GM10266 (cell line): ENCODE measurements around the gene TP73.

Experiments used
- DNase-seq: peaks from one replicate; pipeline ENCODE4 v3.0.0; 2012; ENCODE audit errors: extremely low spot score
- CTCF ChIP-seq: IDR thresholded peaks from 2 replicates; pipeline ENCODE4 v1.5.1; 2012; ENCODE audit warnings: mild to moderate bottlenecking, low read depth; ENCODE audit not compliant: control insufficient read depth, insufficient read depth; ENCODE audit errors: missing control alignments

The TP73 gene

GRCh38 chr1:3627515-3628253, 24.6 kb upstream of the TP73 start:
- DNase-seq, result no peak
- no peak for TF ChIP-seq CTCF

GRCh38 chr1:3628445-3628844, 23.9 kb upstream of the TP73 start:
- TF ChIP-seq CTCF, result no peak
- no peak for DNase-seq

GRCh38 chr1:3629561-3630160, 22.7 kb upstream of the TP73 start:
- DNase-seq, result no peak
- TF ChIP-seq CTCF, result no peak

GRCh38 chr1:3630161-3630611, 22.1 kb upstream of the TP73 start:
- DNase-seq, result no peak
- no peak for TF ChIP-seq CTCF

- DNase-seq, result no peak
- TF ChIP-seq CTCF, result no peak
Measured at GRCh38 chr1:3630914-3631313, 21.4 kb upstream of the TP73 start.

DNA sequence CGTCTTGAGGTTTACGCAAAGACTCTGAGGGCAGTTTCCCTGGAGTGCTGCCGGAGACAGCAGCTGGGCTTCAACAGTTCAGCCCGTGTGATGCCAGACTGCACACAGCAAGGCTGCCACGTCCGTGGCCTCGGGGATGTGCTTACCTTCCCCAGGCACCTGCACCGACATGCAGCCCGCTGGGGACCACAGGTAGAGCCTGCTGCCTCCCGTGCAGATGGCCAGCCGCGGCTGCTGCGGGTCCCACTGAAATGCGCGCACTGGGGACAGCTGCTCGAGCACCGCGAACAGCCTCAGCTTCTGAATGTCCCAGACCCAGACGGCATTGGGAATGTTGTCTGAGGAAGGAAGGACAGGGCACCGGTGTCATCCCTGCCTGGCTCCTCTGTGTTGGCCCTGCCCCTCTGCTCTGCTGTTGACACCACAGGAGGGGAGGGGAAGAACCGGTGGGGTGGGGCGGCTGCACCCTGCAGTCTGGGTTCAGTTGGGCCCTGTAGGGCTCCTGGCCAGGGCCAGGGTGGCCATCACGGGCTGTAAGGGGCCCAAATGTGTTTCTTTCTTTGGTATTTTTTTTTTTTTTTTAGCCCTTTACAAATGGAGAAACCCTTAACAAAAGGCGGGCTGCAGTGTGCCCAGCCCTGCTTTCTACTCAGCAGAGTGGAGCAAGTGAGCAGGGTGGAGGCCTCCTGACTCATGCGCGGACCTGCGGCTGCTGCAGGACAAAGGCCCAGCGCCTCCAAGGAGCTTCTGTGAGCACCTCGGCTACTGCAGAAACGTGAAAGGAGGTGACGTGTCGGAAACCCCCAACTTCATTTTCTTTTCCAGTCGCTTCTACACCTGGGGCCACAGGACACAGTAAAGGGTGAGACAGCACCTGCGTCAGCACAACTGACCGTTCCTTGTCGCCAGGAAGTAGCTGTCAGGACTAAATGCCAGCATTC, 20.7 kb upstream of the TP73 start:
- DNase-seq, result no peak
- TF ChIP-seq CTCF, result no peak

- DNase-seq, result no peak
- TF ChIP-seq CTCF, result no peak
Measured at GRCh38 chr1:3632298-3632697, 20.0 kb upstream of the TP73 start.
